HG03097 (cell line): ENCODE data around the gene GALNT2.

Experiments
- ATAC-seq: cut with Tn5 transposase; IDR thresholded peaks from one replicate; pipeline ENCODE4 v1.9.1; 2021; ENCODE audit not compliant: unreplicated experiment, low FRiP score

Gene GALNT2

GRCh38 chr1:230174471-230175162 is 107.6 kb downstream of the GALNT2 start:
- no peak for ATAC-seq

GRCh38 chr1:230175163-230175747 is 108.2 kb downstream of the GALNT2 start:
- no peak for ATAC-seq

GRCh38 chr1:230175839-230176238 is 108.8 kb downstream of the GALNT2 start:
- no peak for ATAC-seq

GRCh38 chr1:230176326-230176725 is 109.3 kb downstream of the GALNT2 start:
- ATAC-seq = no peak

- no peak for ATAC-seq
These were observed 109.9 kb downstream of the GALNT2 start for GRCh38 chr1:230176871-230177411.

GRCh38 chr1:230179249-230179648 is 112.2 kb downstream of the GALNT2 start:
- ATAC-seq = no peak

- ATAC-seq = no peak
These were observed 118.3 kb downstream of the GALNT2 start for GRCh38 chr1:230185076-230186001.

- no peak for ATAC-seq
These were observed 119.2 kb downstream of the GALNT2 start for GRCh38 chr1:230186003-230186863.

GRCh38 chr1:230186874-230187273 is 119.8 kb downstream of the GALNT2 start:
- no peak for ATAC-seq

- no peak for ATAC-seq
These were observed 120.3 kb downstream of the GALNT2 start for GRCh38 chr1:230187290-230187689.

GRCh38 chr1:230188826-230189225 is 121.8 kb downstream of the GALNT2 start:
- no peak for ATAC-seq

GRCh38 chr1:230189341-230189740 is 122.3 kb downstream of the GALNT2 start:
- ATAC-seq = no peak

GRCh38 chr1:230189824-230190223 is 122.8 kb downstream of the GALNT2 start:
- ATAC-seq = no peak

- ATAC-seq = no peak
These were observed 124.2 kb downstream of the GALNT2 start for GRCh38 chr1:230191079-230191804.

- ATAC-seq = no peak
These were observed 124.8 kb downstream of the GALNT2 start for GRCh38 chr1:230191855-230192254.

- no peak for ATAC-seq
These were observed 127.5 kb downstream of the GALNT2 start for GRCh38 chr1:230194525-230194924.

- no peak for ATAC-seq
These were observed 128.2 kb downstream of the GALNT2 start for GRCh38 chr1:230195199-230195598.

- ATAC-seq = no peak
These were observed 129.0 kb downstream of the GALNT2 start for GRCh38 chr1:230196077-230196476.
